ENCODE measurements around the gene SYNJ2.

SYNJ2 gene

DNA sequence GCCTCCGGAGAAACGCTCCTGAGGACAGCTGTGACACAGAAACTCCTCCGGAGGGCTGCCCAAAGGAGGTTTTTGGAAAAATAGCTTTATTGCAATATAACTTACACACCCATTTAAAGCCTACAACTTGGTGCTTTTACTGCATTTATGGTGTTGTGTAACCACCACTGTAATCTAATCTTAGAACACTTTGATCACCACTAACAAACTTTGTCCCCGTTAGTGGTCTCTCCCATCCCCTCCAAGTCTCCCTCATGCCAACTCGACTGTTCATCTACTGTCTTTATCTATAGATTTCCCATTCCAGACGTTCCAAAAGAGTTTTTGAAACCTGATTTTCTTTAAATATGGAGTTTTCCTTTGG lies 62.8 kb downstream of the SYNJ2 start:
- H3K4me3 ChIP-seq (replicated peaks; ENCODE audit: low read depth, low read length), result no peak overlapping the region
- H3K27me3 ChIP-seq (replicated peaks; ENCODE audit: control insufficient read depth, insufficient read depth, low read length), result no peaks in the 10 kb centered on the region
- no peak for DNase-seq (ENCODE audit: extremely low read depth, insufficient read length)
- H3K36me3 ChIP-seq (ENCODE audit: control insufficient read depth, insufficient read depth, low read length), result peaks cover 7% of the 10 kb centered on the region
- TF ChIP-seq, protein P1, sequence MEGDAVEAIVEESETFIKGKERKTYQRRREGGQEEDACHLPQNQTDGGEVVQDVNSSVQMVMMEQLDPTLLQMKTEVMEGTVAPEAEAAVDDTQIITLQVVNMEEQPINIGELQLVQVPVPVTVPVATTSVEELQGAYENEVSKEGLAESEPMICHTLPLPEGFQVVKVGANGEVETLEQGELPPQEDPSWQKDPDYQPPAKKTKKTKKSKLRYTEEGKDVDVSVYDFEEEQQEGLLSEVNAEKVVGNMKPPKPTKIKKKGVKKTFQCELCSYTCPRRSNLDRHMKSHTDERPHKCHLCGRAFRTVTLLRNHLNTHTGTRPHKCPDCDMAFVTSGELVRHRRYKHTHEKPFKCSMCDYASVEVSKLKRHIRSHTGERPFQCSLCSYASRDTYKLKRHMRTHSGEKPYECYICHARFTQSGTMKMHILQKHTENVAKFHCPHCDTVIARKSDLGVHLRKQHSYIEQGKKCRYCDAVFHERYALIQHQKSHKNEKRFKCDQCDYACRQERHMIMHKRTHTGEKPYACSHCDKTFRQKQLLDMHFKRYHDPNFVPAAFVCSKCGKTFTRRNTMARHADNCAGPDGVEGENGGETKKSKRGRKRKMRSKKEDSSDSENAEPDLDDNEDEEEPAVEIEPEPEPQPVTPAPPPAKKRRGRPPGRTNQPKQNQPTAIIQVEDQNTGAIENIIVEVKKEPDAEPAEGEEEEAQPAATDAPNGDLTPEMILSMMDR (IDR thresholded peaks at IDR 0.05; ENCODE audit: insufficient read depth, low read length, poor library complexity, severe bottlenecking), result no peak

DNA sequence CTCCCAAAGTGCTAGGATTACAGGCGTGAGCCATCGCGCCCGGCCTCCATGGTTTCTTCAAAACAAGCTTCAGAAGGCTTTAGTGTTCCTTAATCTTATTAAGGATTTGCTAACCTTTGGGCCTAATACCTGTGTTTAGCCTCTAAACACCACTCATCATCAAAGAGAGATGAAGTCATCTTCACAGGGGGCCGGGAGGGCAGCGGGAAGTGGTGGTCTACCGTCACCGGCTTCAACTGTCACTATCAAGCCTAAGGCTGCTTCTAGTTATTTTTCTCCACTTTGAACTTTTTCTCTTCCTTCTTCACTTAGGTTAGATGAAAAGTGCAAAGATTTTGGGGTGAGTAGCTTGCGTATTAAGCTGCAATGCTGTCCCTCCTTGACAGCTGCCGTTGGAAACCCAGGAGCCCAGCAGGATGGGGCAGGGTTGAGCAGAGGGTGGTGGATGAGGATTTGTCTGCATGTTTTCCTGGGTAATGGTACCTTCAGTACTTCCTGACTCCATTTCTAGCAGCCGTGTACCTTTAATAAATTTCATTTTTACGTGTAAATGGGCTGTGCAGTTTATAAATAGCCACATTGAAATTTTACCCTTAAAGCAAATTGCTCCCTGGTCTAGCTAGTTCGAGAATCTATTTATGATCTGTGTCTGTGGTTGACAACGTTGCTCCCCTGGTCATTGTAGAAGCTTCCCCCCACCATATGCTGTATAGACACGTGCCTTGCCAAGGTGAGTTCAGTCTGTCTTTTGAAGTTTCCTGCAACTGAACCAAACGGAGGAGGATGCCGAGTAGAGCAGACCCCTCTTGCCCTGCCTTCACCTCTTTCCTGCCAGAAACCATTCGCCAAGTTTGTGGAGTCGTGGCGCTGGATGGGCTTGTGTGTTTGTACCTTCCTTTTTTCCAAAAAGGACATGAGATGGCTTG lies 64.8 kb downstream of the SYNJ2 start:
- TF ChIP-seq, protein P1 (IDR thresholded peaks at IDR 0.05; ENCODE audit: insufficient read depth, low read length, poor library complexity, severe bottlenecking), result no peak
- no peak for DNase-seq (ENCODE audit: extremely low read depth, insufficient read length)
- H3K27me3 ChIP-seq (replicated peaks; ENCODE audit: control insufficient read depth, insufficient read depth, low read length), result no peaks in the 10 kb centered on the region
- no peak overlapping the region for H3K4me3 ChIP-seq (replicated peaks; ENCODE audit: low read depth, low read length)
- peaks cover 10% of the 10 kb centered on the region for H3K36me3 ChIP-seq (ENCODE audit: control insufficient read depth, insufficient read depth, low read length)

DNA sequence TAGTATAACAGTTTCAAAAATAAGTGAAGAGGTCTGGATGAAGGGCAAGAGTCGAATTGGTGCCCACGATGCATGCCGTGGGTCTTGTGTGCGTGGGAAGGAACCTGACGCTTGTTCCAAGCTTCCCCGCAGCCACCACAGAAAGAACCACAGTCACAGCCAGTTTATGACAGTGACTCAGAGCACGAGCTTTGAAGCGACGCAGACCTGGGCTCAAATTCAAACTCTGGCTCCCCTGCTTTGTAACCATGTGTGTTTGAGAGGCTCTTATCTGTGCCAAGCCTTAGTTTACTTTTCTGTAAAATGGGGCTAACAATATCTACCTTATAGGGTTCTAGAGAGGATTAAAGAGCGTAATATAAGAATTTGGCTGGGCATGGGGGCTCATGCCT lies 65.5 kb downstream of the SYNJ2 start:
- DNase-seq (ENCODE audit: extremely low read depth, insufficient read length), result no peak

DNA sequence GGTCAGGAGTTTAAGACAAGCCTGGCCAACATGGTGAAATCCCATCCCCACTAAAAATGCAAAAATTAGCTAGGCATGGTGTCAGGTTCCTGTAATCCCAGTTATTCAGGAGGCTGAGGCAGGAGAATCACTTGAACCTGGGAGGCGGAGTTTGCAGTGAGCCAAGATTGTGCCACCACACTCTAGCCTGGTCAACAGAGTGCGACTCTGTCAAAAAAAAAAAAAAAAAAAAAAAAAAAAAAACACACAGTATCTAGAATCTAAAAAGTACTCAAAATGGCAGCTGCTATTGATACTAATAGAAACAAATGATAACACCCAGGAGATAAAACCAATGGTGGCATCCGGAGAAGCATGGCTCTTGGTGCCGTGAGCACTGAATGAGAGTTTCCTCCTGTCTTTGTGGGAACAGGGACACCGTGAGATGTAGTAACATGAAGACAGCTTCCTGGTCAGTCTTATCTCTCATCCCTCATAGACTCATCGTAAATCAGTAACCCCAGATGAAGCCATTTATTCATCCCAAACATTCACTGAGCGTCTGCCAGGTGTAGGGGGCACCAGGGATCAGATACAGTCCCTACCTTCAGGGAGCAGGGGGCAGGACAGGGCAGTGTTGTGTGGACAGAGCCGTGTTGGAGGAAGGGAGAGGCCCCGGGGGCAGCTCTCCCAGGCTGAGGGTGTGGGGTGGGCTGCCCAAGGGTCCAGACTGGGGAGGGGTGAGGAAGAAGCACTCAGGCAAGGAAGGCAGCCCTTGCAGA lies 66.1 kb downstream of the SYNJ2 start:
- Histone ChIP-seq H3K4me3 (replicated peaks; ENCODE audit: low read depth, low read length) (no peak overlapping the region), H3K27me3 (replicated peaks; ENCODE audit: control insufficient read depth, insufficient read depth, low read length) (no peaks in the 10 kb centered on the region), H3K36me3 (ENCODE audit: control insufficient read depth, insufficient read depth, low read length) (peaks cover 10% of the 10 kb centered on the region)
- TF ChIP-seq, protein P1 (IDR thresholded peaks at IDR 0.05; ENCODE audit: insufficient read depth, low read length, poor library complexity, severe bottlenecking), result no peak
- no peak for DNase-seq (ENCODE audit: extremely low read depth, insufficient read length)

More for the DNA sequence above, 65.5 kb downstream of the SYNJ2 start:
- Histone ChIP-seq H3K4me3 (replicated peaks; ENCODE audit: low read depth, low read length) (no peak overlapping the region), H3K27me3 (replicated peaks; ENCODE audit: control insufficient read depth, insufficient read depth, low read length) (no peaks in the 10 kb centered on the region), H3K36me3 (ENCODE audit: control insufficient read depth, insufficient read depth, low read length) (peaks cover 10% of the 10 kb centered on the region)
- TF ChIP-seq, protein P1 (IDR thresholded peaks at IDR 0.05; ENCODE audit: insufficient read depth, low read length, poor library complexity, severe bottlenecking), result no peak

DNA sequence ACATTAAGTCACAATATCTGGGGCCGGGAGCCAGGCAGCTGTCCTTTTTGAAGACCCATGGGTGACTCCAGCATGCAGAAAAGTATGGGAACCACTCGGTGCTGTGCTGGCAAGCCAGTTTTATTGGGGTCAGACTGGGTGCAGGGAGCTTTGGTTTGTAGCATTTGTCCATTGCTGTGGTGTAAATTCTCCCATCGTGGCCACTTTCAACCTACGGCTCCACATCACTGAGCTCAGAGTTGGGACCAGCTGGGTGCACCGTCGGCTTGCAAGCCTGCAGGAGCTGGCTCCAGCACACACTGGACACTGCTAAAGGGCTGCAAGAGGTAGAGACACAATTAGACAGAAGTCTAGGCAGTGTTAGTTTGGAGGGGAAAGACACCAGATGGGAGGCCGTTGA lies 66.9 kb downstream of the SYNJ2 start:
- Histone ChIP-seq H3K27me3 (replicated peaks; ENCODE audit: control insufficient read depth, insufficient read depth, low read length) (no peaks in the 10 kb centered on the region), H3K36me3 (ENCODE audit: control insufficient read depth, insufficient read depth, low read length) (peaks cover 6% of the 10 kb centered on the region), H3K4me3 (replicated peaks; ENCODE audit: low read depth, low read length) (no peak overlapping the region)
- TF ChIP-seq, protein P1 (IDR thresholded peaks at IDR 0.05; ENCODE audit: insufficient read depth, low read length, poor library complexity, severe bottlenecking), result no peak
- no peak for DNase-seq (ENCODE audit: extremely low read depth, insufficient read length)

Data from GM06990 (cell line).